ENCODE measurements around the gene NBEAL2. TPM values are rescaled to one million over a fixed set of nuclear protein-coding genes. Genes with fewer than 3 reads are reported as not detected.

Gene NBEAL2, protein sequence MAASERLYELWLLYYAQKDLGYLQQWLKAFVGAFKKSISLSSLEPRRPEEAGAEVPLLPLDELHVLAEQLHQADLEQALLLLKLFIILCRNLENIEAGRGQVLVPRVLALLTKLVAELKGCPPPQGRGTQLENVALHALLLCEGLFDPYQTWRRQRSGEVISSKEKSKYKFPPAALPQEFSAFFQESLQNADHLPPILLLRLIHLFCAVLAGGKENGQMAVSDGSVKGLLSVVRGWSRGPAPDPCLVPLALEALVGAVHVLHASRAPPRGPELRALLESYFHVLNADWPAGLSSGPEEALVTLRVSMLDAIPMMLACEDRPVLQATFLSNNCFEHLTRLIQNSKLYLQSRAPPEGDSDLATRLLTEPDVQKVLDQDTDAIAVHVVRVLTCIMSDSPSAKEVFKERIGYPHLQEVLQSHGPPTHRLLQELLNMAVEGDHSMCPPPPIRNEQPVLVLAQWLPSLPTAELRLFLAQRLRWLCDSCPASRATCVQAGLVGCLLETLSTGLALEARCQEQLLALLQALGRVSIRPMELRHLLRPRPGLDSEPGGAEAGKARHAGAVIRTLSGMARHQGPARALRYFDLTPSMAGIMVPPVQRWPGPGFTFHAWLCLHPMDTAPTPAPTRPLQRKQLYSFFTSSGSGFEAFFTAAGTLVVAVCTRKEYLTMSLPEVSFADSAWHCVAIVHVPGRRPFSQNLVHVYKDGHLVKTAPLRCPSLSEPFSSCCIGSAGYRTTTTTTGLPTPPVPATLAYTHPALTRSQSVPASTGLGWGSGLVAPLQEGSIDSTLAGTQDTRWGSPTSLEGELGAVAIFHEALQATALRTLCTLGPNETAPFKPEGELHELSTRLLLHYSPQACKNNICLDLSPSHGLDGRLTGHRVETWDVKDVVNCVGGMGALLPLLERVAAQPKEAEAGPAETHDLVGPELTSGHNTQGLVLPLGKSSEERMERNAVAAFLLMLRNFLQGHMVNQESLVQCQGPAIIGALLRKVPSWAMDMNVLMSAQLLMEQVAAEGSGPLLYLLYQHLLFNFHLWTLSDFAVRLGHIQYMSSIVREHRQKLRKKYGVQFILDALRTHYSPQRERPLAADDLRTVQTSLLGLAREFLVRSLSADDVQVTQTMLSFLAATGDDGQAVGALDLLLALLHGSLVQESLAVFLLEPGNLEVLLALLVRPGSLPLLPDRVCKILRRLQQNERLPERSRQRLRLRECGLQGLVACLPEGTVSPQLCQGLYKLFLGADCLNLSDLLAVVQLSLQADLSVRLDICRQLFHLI (N-terminal part only)
- 2.1 and 4.5 TPM in 2 replicates for total RNA-seq
- polyA plus RNA-seq, result 1.5 and 2.5 TPM in 2 replicates
- 2.1 and 3.3 TPM in 2 replicates for polyA plus RNA-seq (2012)
- polyA minus RNA-seq (ENCODE audit: low replicate concordance), result 23.4 and 24.0 TPM in 2 replicates

DNA sequence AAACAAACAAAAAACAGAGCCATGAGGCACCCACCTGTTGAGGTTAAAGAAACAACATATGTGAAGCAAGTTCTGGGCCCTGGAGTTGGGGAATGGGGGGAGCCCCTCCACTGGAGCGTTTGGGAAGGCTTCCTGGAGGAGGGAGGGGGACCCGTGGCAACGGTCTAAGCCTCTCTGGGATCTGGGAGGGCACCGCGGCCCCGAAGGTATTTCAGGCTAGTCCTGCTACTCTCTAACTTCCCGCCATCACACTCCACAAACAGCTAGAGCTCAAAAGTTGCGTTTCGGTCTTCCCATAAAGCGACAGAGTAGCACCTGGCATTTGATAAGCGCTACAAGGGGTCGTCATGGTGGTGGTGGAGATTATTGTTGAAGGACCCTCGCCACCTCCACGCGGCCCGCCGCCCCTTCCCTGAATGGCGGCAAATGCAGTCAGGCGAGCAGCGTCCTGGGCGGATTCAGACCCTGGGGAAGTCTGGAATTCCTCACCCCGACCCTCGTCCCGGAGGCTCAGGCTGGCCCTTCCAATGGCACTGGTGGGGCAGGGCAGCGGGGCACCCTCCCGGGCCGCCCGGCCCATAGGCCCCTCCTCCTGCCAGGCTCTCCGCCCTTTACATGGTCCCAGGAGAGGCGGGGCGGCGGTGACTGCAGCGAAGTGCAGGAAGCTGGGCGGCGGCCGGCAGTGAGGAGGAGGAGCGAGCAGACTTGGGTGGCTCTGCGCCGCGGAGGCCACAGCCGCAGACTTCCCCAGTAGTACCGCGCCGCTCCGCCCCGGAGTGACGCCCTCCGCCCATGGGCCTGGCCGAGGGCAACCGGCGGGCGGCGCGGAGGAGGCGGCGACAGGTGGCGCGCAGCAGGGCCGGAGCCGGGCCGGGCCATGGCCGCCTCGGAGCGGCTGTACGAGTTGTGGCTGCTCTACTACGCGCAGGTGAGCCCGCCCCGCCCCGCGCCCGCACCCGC lies at the start of gene NBEAL2:
TSS of gene NBEAL2 (plus strand) at position 682 of the 960 bp plus-strand sequence. CDS start at position 878, 196 bp downstream.
- H3K27ac ChIP-seq (ENCODE audit: insufficient read depth, low read length), result peak within 1 kb of the TSS; percentile 34
- no peak for TF ChIP-seq EZH2 (IDR thresholded peaks at IDR 0.05; ENCODE audit: low read length, missing control alignments)
- TF ChIP-seq, protein P1, sequence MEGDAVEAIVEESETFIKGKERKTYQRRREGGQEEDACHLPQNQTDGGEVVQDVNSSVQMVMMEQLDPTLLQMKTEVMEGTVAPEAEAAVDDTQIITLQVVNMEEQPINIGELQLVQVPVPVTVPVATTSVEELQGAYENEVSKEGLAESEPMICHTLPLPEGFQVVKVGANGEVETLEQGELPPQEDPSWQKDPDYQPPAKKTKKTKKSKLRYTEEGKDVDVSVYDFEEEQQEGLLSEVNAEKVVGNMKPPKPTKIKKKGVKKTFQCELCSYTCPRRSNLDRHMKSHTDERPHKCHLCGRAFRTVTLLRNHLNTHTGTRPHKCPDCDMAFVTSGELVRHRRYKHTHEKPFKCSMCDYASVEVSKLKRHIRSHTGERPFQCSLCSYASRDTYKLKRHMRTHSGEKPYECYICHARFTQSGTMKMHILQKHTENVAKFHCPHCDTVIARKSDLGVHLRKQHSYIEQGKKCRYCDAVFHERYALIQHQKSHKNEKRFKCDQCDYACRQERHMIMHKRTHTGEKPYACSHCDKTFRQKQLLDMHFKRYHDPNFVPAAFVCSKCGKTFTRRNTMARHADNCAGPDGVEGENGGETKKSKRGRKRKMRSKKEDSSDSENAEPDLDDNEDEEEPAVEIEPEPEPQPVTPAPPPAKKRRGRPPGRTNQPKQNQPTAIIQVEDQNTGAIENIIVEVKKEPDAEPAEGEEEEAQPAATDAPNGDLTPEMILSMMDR (conservative IDR thresholded peaks at IDR 0.05 in 1 of 2, IDR thresholded peaks at IDR 0.05 in 1 of 2; ENCODE audit: low read depth in 1 of 2, low read length in 2 of 2), result no peak
- H3K9ac ChIP-seq (ENCODE audit: insufficient read depth, low read length), result peak within 1 kb of the TSS; percentile 59
- H3K4me3 ChIP-seq (replicated peaks in 1 of 4; ENCODE audit: control extremely low read depth in 1 of 4, insufficient read depth in 1 of 4, low read depth in 3 of 4, low read length in 4 of 4), result peak within 1 kb of the TSS; percentile 60 to 78 (median 69)
- peaks cover 19% of the 10 kb centered on the region for H3K79me2 ChIP-seq (ENCODE audit: control insufficient read depth, insufficient read depth, low read length)
- H2AFZ ChIP-seq (ENCODE audit: low read length), result peak within 1 kb of the TSS; percentile 90
- H3K4me1 ChIP-seq (ENCODE audit: control insufficient read depth, extremely low read depth, insufficient read depth, low read length), result peaks cover 7% of the 10 kb centered on the region
- DNase-seq (ENCODE audit: low read depth in 2 of 2), result peak; percentile 88 to 90
- no peaks in the 10 kb centered on the region for H3K27me3 ChIP-seq (ENCODE audit: control insufficient read depth, insufficient read depth, low read length)
- peak within 1 kb of the TSS; percentile 96 for H3K4me2 ChIP-seq (ENCODE audit: extremely low read depth, insufficient read depth, low read length)
- no peaks in the 10 kb centered on the region for H3K36me3 ChIP-seq (ENCODE audit: control insufficient read depth, insufficient read depth, low read length)
- no peaks in the 10 kb centered on the region for H3K9me3 ChIP-seq (ENCODE audit: control insufficient read depth, insufficient read depth, low read depth, low read length)
- no peaks in the 10 kb centered on the region for H4K20me1 ChIP-seq (ENCODE audit: control insufficient read depth, extremely low read depth, insufficient read depth, low read length)

DNA sequence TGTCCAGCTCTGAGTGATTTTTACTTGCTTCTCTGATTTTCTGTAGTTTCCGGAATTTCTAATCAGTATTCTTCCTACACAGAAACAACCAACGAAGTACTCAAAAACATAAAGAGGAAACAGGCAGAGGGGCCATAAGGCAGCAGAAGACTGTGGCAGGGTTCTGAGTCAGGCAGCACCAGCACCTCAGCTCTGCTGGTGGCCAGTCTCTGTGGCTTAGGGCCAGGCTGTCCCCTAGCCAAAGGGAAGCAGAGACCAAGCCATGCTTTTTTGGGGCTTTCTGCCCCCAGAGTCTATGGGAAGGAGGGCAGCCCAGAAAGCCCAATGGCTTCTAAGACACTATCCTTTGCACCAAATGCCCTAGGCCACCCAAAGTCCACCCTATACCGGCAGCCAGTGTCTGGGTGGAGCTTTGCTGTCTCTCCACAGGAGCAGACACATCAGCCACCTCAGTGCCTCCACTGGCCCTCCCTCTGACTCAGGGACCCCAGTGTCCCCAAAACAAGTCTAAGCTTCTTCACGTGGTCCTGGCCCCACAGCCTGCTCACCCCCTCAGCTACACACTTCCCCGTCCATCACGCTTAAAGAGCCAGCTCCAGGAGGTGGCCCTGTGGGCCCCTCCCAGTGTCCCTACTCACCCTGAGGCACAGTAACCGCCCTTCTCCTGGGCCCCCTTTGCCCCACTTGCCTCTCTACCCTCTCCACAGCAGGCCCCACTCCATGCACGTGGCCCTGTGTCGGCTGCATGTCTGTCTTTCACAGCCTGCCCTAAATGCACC lies 49.1 kb upstream of the NBEAL2 start:
- H3K36me3 ChIP-seq (ENCODE audit: control insufficient read depth, insufficient read depth, low read length), result peaks cover 9% of the 10 kb centered on the region
- no peaks in the 10 kb centered on the region for H3K9me3 ChIP-seq (ENCODE audit: control insufficient read depth, insufficient read depth, low read depth, low read length)
- no peak overlapping the region for H2AFZ ChIP-seq (ENCODE audit: low read length)
- H3K4me3 ChIP-seq (replicated peaks in 1 of 4; ENCODE audit: control extremely low read depth in 1 of 4, insufficient read depth in 1 of 4, low read depth in 3 of 4, low read length in 4 of 4), result no peak overlapping the region
- no peaks in the 10 kb centered on the region for H3K27me3 ChIP-seq (ENCODE audit: control insufficient read depth, insufficient read depth, low read length)
- no peak overlapping the region for H3K4me2 ChIP-seq (ENCODE audit: extremely low read depth, insufficient read depth, low read length)
- H3K79me2 ChIP-seq (ENCODE audit: control insufficient read depth, insufficient read depth, low read length), result peaks cover 56% of the 10 kb centered on the region
- no peak for TF ChIP-seq EZH2 (IDR thresholded peaks at IDR 0.05; ENCODE audit: low read length, missing control alignments)
- TF ChIP-seq, protein P1 (conservative IDR thresholded peaks at IDR 0.05 in 1 of 2, IDR thresholded peaks at IDR 0.05 in 1 of 2; ENCODE audit: low read depth in 1 of 2, low read length in 2 of 2), result no peak
- H3K27ac ChIP-seq (ENCODE audit: insufficient read depth, low read length), result peak overlapping the region; percentile 16
- no peak overlapping the region for H3K9ac ChIP-seq (ENCODE audit: insufficient read depth, low read length)
- no peak for DNase-seq (ENCODE audit: low read depth in 2 of 2)
- H3K4me1 ChIP-seq (ENCODE audit: control insufficient read depth, extremely low read depth, insufficient read depth, low read length), result peaks cover 38% of the 10 kb centered on the region
- no peaks in the 10 kb centered on the region for H4K20me1 ChIP-seq (ENCODE audit: control insufficient read depth, extremely low read depth, insufficient read depth, low read length)

Data from fibroblast of lung (primary cell).